HG03342 (cell line): ENCODE measurements around the gene TRPM1.
"Not testable (repeated sequence)": the region's sequence is repeated elsewhere in the genome, so short reads cannot be mapped to it uniquely, and the experiment has no call there.

Source experiments
- ATAC-seq: cut with Tn5 transposase; IDR thresholded peaks from one replicate; pipeline ENCODE4 v1.9.1; 2021; ENCODE audit warnings: mild to moderate bottlenecking, moderate library complexity; ENCODE audit not compliant: unreplicated experiment

Gene TRPM1

DNA sequence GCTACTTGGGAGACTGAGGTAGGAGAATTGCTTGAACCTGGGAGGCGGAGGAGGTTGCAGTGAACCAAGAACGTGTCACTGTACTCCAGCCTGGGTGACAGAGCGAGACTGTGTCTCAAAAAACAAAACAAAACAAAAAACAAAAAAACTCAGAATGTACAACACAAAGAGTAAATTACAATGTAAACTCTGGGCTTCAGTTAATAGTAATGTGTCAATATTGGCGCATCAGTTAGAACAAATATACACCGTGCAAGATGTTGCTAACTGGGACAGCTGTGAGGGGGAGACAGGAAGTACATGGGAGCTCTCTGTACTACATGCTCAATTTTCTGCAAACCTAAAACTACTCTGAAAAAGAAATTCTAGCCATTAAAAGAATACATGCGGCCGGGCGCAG, 23.5 kb upstream of the TRPM1 start:
- ATAC-seq, result no peak

GRCh38 chr15:31116423-31117030, 15.0 kb upstream of the TRPM1 start:
- ATAC-seq, result no peak

- no peak for ATAC-seq
These were observed 9.6 kb upstream of the TRPM1 start for GRCh38 chr15:31111091-31111647.

GRCh38 chr15:31108836-31109235, 7.3 kb upstream of the TRPM1 start:
- ATAC-seq, result no peak

- no peak for ATAC-seq
These were observed 5.2 kb upstream of the TRPM1 start for GRCh38 chr15:31106495-31107300.

DNA sequence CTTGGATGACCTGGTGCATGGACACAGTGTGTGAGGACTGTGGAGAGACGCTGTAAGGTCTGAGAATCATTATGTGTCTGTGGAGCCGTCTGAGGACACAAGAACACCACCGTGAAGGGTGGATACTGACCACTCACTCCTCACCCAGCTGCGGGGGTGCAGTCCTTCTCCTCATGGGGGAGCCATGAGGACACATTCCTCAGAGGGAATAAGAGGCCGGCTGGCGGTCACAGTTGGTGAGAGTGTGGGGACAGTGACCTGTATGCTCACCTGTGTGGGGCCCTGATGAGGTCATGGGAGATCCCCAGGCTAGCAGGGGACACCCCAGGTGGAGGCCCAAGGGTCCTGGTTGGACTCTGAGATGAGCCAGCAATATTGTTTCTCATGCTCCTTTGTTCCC, 2.5 kb upstream of the TRPM1 start:
- no peak for ATAC-seq

DNA sequence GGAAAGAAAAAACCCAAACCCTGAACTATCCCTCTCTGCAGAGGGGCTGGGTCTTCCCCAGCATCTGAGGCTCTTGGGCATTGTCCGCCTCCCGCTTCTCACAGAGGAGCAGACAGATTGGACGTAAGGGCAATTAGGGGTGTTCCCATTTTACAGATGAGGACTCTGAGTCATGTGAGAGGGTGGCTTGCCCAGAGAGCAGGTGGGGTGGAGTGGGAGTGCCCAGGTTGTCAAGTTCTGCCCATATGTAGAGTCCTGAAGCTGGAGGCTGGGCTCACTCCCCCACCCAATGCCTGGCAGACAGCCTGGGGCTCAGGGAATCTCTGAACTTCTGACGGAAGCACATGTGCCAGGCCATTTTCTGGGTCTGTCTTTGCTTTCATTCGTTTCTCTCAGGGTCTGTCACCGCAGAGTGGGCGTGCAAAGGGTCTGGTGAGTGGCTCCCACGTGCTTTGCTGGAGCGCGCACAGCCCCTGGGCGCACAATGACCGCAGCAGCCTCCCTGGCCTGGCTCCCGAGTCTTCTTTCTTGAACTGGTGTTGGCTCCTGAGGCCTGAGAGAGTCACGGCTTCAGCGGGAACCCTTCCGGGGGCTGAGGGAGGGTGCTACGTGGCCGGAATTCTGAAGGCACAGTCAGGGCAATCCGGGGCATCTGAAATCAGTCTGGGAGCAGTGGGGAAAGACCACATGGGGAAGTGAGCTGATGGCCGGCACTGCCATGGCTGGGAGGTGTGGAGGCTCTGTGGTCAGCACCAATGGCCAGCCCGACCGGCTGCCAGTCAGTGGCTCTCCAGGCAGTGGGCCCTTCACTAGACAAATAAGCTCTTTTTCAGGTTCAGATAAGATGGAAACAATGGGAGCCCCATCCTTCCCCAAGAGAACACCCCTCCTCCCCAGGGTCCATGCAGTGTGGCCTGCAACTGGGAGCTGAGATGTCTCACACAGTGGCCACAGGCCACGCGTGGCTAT, 1.1 kb upstream of the TRPM1 start:
- no peak for ATAC-seq

- ATAC-seq, result no peak
These were observed 455 bp upstream of the TRPM1 start for GRCh38 chr15:31102039-31102321.

GRCh38 chr15:31100738-31101137, 787 bp downstream of the TRPM1 start:
- ATAC-seq, result no peak

- no peak for ATAC-seq
These were observed 2.4 kb downstream of the TRPM1 start for GRCh38 chr15:31098953-31099740.

DNA sequence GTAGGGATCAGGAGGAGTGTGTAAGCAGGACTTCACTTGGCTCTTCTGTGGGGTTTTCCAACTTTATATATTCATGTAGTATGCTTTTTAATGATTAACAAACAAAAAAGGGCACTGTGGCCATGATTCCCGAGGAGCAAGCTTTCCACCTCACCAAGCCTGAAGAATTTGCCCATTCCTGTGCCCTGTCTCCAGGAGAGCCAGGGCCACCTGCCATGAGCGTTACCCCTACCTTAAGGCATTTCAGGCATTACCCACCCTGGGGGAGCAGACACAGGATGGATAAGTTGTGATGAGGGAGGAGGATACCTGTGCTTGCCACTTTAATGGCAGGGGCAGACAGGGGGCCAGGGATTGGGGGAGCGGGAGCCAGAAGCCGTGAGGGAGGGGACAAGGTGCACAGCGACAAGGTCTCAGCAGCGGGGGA, 3.0 kb downstream of the TRPM1 start:
- ATAC-seq, result no peak

- ATAC-seq, result no peak
These were observed 5.0 kb downstream of the TRPM1 start for GRCh38 chr15:31096563-31096962.

- ATAC-seq, result no peak
These were observed 10.0 kb downstream of the TRPM1 start for GRCh38 chr15:31091481-31091880.

DNA sequence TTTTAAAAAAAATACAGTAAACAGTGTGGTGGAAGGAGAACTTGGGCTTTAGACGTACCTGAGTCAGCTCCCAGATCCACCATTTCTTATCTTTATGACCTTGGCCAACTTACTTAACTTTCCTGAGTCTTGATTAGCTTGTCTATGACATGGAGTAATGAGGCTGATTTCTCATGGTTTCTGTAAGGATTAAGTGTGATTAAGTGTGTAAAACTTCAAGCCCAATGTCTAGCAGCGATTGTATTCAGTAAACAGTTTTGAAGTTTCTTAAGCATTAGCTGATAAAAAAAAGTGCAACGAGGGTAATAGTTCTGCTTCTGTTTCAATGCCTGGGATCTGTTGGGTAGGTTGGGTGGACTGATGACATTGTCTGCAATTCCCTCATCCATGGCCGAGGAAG, 10.8 kb downstream of the TRPM1 start:
- no peak for ATAC-seq

- ATAC-seq, result no peak
These were observed 12.0 kb downstream of the TRPM1 start for GRCh38 chr15:31089368-31090047.

- ATAC-seq, result no peak
These were observed 12.7 kb downstream of the TRPM1 start for GRCh38 chr15:31088672-31089367.

GRCh38 chr15:31088041-31088440, 13.5 kb downstream of the TRPM1 start:
- not testable (repeated sequence) for ATAC-seq

DNA sequence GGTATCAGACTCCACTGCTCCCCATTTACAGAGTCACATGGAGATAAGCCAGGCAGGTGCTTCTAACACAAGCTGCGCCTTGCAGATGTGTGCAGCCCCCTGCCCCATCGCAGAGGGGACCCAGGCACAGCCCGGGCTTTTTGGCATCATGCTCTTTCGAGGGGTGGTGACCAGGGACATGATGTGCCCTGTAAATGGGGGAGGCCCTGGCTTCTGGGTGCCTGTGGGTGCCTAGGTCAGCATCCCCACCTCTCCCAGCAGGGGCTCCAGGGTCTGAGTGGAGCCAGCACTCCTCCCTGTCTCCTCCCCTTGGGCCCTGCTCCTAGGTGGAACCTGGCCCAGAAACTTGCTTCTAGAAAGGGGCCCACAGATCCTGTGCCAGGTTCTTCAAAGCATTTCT, 15.2 kb downstream of the TRPM1 start:
- ATAC-seq, result no peak

GRCh38 chr15:31085359-31085758, 16.2 kb downstream of the TRPM1 start:
- ATAC-seq, result no peak
